Duodenal mucosa (tissue), 2 donors: Measurements from ENCODE around the gene KLF15.
"Not testable (repeated sequence)": the region's sequence is repeated elsewhere in the genome, so short reads cannot be mapped to it uniquely, and the experiment has no call there.

Experiments used
- H3K27ac ChIP-seq: one replicate; pipeline ENCODE4 v1.7.0; 2013; ENCODE audit warnings: low read depth, low read length
- H3K27me3 ChIP-seq, 2 donors: one replicate each; pipeline ENCODE4 v1.7.0; 2013; ENCODE audit warnings: low read length in 2 of 2, control low read depth in 1 of 2; ENCODE audit not compliant: insufficient read depth in 2 of 2, control insufficient read depth in 1 of 2
- H3K36me3 ChIP-seq, 2 donors: one replicate each; pipeline ENCODE4 v1.7.0; 2013; ENCODE audit warnings: low read length in 2 of 2, control low read depth in 1 of 2; ENCODE audit not compliant: insufficient read depth in 2 of 2, control insufficient read depth in 1 of 2
- H3K4me1 ChIP-seq, 2 donors: one replicate each; pipeline ENCODE4 v1.7.0; 2013; ENCODE audit warnings: low read length in 2 of 2, control low read depth in 1 of 2; ENCODE audit not compliant: insufficient read depth in 2 of 2, control insufficient read depth in 1 of 2
- H3K4me3 ChIP-seq, 2 donors: one replicate each; pipeline ENCODE4 v1.7.0; 2013; ENCODE audit warnings: low read length in 2 of 2, low read depth in 1 of 2
- H3K9ac ChIP-seq, 2 donors: one replicate each; pipeline ENCODE4 v1.7.0; 2013; ENCODE audit warnings: low read length in 2 of 2, low read depth in 1 of 2
- H3K9me3 ChIP-seq, 2 donors: one replicate each; pipeline ENCODE4 v1.7.0; 2013; ENCODE audit warnings: low read length in 2 of 2, control low read depth in 1 of 2; ENCODE audit not compliant: control insufficient read depth in 1 of 2

Gene KLF15

GRCh38 chr3:126340943-126341754 lies 16.1 kb downstream of the KLF15 start:
- Histone ChIP-seq H3K4me1 (no peaks in the 10 kb centered on the region), H3K9ac (no peak overlapping the region), H3K4me3 (no peak overlapping the region), H3K36me3 (no peaks in the 10 kb centered on the region), H3K27ac (no peak overlapping the region), H3K9me3 (no peaks in the 10 kb centered on the region), H3K27me3 (peaks cover 0 to 3% of the 10 kb centered on the region in 2 donors)

- Histone ChIP-seq H3K9me3 (no peaks in the 10 kb centered on the region), H3K36me3 (no peaks in the 10 kb centered on the region), H3K27me3 (peaks cover 0 to 3% of the 10 kb centered on the region in 2 donors), H3K4me3 (no peak overlapping the region), H3K27ac (no peak overlapping the region), H3K9ac (no peak overlapping the region), H3K4me1 (no peaks in the 10 kb centered on the region)
Measured at GRCh38 chr3:126340596-126340942, 16.6 kb downstream of the KLF15 start.

- Histone ChIP-seq H3K9ac (no peak overlapping the region), H3K9me3 (no peaks in the 10 kb centered on the region), H3K4me3 (no peak overlapping the region), H3K27me3 (peaks cover 0 to 3% of the 10 kb centered on the region in 2 donors), H3K4me1 (no peaks in the 10 kb centered on the region), H3K27ac (no peak overlapping the region), H3K36me3 (no peaks in the 10 kb centered on the region)
Measured at GRCh38 chr3:126340081-126340511, 17.1 kb downstream of the KLF15 start.

GRCh38 chr3:126339466-126339865 lies 17.7 kb downstream of the KLF15 start:
- H3K27ac ChIP-seq = no peak overlapping the region
- H3K9me3 ChIP-seq = no peaks in the 10 kb centered on the region
- H3K36me3 ChIP-seq = no peaks in the 10 kb centered on the region
- no peak overlapping the region for H3K4me3 ChIP-seq
- H3K4me1 ChIP-seq = no peaks in the 10 kb centered on the region
- H3K27me3 ChIP-seq = peaks cover 0 to 3% of the 10 kb centered on the region in 2 donors
- no peak overlapping the region for H3K9ac ChIP-seq

GRCh38 chr3:126338790-126339288 lies 18.4 kb downstream of the KLF15 start:
- Histone ChIP-seq H3K9ac (no peak overlapping the region), H3K27me3 (peaks cover 0 to 3% of the 10 kb centered on the region in 2 donors), H3K4me3 (no peak overlapping the region), H3K4me1 (no peaks in the 10 kb centered on the region), H3K27ac (no peak overlapping the region), H3K9me3 (no peaks in the 10 kb centered on the region), H3K36me3 (no peaks in the 10 kb centered on the region)

GRCh38 chr3:126337980-126338651 lies 19.1 kb downstream of the KLF15 start:
- Histone ChIP-seq H3K9ac (no peak overlapping the region), H3K4me1 (no peaks in the 10 kb centered on the region), H3K27me3 (peaks cover 0 to 3% of the 10 kb centered on the region in 2 donors), H3K27ac (no peak overlapping the region), H3K36me3 (no peaks in the 10 kb centered on the region), H3K4me3 (no peak overlapping the region), H3K9me3 (no peaks in the 10 kb centered on the region)

- H3K4me1 ChIP-seq, H3K9ac ChIP-seq, H3K27me3 ChIP-seq, H3K36me3 ChIP-seq, H3K27ac ChIP-seq, H3K4me3 ChIP-seq: not testable (repeated sequence)
- H3K9me3 ChIP-seq = peaks cover 13% of the 10 kb centered on the region in 2 donors
Measured at GRCh38 chr3:126331812-126332336, 25.3 kb downstream of the KLF15 start.

GRCh38 chr3:126329927-126330725 lies 27.1 kb downstream of the KLF15 start:
- Histone ChIP-seq H3K27ac (no peak overlapping the region), H3K36me3 (no peaks in the 10 kb centered on the region), H3K9ac (no peak overlapping the region), H3K4me3 (no peak overlapping the region), H3K27me3 (no peaks in the 10 kb centered on the region), H3K4me1 (no peaks in the 10 kb centered on the region), H3K9me3 (peaks cover 13 to 14% of the 10 kb centered on the region in 2 donors)

- H3K4me3 ChIP-seq = no peak overlapping the region
- H3K9me3 ChIP-seq = peaks cover 13 to 14% of the 10 kb centered on the region in 2 donors
- no peak overlapping the region for H3K27ac ChIP-seq
- no peaks in the 10 kb centered on the region for H3K27me3 ChIP-seq
- no peak overlapping the region for H3K9ac ChIP-seq
- H3K36me3 ChIP-seq = no peaks in the 10 kb centered on the region
- H3K4me1 ChIP-seq = no peaks in the 10 kb centered on the region
Measured at GRCh38 chr3:126326629-126327028, 30.6 kb downstream of the KLF15 start.
